ENCODE measurements around the gene TRAPPC4.

DNA sequence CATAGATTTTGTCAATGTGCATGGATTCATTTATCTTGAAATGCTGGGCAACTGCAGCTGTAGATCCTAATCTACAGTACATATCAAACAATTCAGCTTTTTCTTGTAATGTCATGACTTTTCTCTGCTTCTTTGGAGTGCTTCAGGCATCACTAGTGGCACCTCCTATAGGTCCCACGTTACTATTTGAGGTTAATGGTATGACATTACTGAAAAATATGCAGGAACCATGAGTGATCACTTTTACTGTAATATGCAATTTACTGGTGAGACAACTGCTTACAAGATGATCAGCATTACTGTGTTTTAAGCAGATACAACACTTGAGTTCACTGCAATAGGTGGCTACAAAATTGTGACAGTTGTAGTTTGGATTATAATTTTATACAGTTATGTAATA, 17.7 kb upstream of the TRAPPC4 start:
- TF ChIP-seq, protein P1, sequence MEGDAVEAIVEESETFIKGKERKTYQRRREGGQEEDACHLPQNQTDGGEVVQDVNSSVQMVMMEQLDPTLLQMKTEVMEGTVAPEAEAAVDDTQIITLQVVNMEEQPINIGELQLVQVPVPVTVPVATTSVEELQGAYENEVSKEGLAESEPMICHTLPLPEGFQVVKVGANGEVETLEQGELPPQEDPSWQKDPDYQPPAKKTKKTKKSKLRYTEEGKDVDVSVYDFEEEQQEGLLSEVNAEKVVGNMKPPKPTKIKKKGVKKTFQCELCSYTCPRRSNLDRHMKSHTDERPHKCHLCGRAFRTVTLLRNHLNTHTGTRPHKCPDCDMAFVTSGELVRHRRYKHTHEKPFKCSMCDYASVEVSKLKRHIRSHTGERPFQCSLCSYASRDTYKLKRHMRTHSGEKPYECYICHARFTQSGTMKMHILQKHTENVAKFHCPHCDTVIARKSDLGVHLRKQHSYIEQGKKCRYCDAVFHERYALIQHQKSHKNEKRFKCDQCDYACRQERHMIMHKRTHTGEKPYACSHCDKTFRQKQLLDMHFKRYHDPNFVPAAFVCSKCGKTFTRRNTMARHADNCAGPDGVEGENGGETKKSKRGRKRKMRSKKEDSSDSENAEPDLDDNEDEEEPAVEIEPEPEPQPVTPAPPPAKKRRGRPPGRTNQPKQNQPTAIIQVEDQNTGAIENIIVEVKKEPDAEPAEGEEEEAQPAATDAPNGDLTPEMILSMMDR (conservative IDR thresholded peaks at IDR 0.05 in 1 of 2, IDR thresholded peaks at IDR 0.05 in 1 of 2; ENCODE audit: extremely low read depth in 1 of 2, insufficient read depth in 1 of 2, low read depth in 1 of 2, low read length in 2 of 2), result no peak
- no peak for TF ChIP-seq EZH2 (IDR thresholded peaks at IDR 0.05; ENCODE audit: borderline replicate concordance, low read length)

Measured in mammary epithelial cell (primary cell).